Kidney tubule cell (primary cell): Measurements from ENCODE around the gene TSC22D3.
A peak's percentile ranks its signal among the peaks of the same experiment; 100 is the strongest.

ENCODE experiments used
- DNase-seq: peaks from one replicate; pipeline ENCODE4 v3.0.0-alpha.2; 2018; ENCODE audit warnings: low spot score

Gene TSC22D3

GRCh38 chrX:107760304-107761077, 15.1 kb downstream of the TSC22D3 start:
- no peak for DNase-seq

- no peak for DNase-seq
These were observed 17.3 kb downstream of the TSC22D3 start for GRCh38 chrX:107758231-107758766.

- no peak for DNase-seq
These were observed 19.9 kb downstream of the TSC22D3 start for GRCh38 chrX:107755721-107756120.

GRCh38 chrX:107753187-107753586, 22.4 kb downstream of the TSC22D3 start:
- DNase-seq: no peak

- no peak for DNase-seq
These were observed 22.9 kb downstream of the TSC22D3 start for GRCh38 chrX:107752714-107753113.

- DNase-seq: no peak
These were observed 23.5 kb downstream of the TSC22D3 start for GRCh38 chrX:107752043-107752442.

- DNase-seq: no peak
These were observed 24.6 kb downstream of the TSC22D3 start for GRCh38 chrX:107750861-107751445.

GRCh38 chrX:107750263-107750662, 25.3 kb downstream of the TSC22D3 start:
- no peak for DNase-seq

- DNase-seq: no peak
These were observed 27.1 kb downstream of the TSC22D3 start for GRCh38 chrX:107748506-107748905.

GRCh38 chrX:107747596-107748161, 27.9 kb downstream of the TSC22D3 start:
- peak; percentile 52 for DNase-seq

- DNase-seq: no peak
These were observed 30.7 kb downstream of the TSC22D3 start for GRCh38 chrX:107744868-107745267.

GRCh38 chrX:107743995-107744394, 31.6 kb downstream of the TSC22D3 start:
- no peak for DNase-seq

- DNase-seq: no peak
These were observed 32.8 kb downstream of the TSC22D3 start for GRCh38 chrX:107742700-107743191.

- DNase-seq: no peak
These were observed 34.2 kb downstream of the TSC22D3 start for GRCh38 chrX:107741404-107741790.

- no peak for DNase-seq
These were observed 36.0 kb downstream of the TSC22D3 start for GRCh38 chrX:107739541-107739940.

GRCh38 chrX:107738768-107739167, 36.8 kb downstream of the TSC22D3 start:
- DNase-seq: no peak

GRCh38 chrX:107738272-107738671, 37.3 kb downstream of the TSC22D3 start:
- no peak for DNase-seq

- DNase-seq: no peak
These were observed 38.6 kb downstream of the TSC22D3 start for GRCh38 chrX:107736781-107737531.

GRCh38 chrX:107734646-107735045, 40.9 kb downstream of the TSC22D3 start:
- no peak for DNase-seq

- DNase-seq: no peak
These were observed 41.9 kb downstream of the TSC22D3 start for GRCh38 chrX:107733686-107734085.

- peak; percentile 95 for DNase-seq
These were observed 43.6 kb downstream of the TSC22D3 start for GRCh38 chrX:107731831-107732502.
